UCSD-AML1 (cell line): Measurements from ENCODE around the gene PNMA6E.

ENCODE experiments used
- DNase-seq: peaks from one replicate; lab custom pipeline; 2025; ENCODE audit not compliant: unreplicated experiment; lab: John Stamatoyannopoulos, UW

Gene PNMA6E

GRCh38 chrX:153361781-153362397, 39.3 kb downstream of the PNMA6E start:
- no peak for DNase-seq

DNA sequence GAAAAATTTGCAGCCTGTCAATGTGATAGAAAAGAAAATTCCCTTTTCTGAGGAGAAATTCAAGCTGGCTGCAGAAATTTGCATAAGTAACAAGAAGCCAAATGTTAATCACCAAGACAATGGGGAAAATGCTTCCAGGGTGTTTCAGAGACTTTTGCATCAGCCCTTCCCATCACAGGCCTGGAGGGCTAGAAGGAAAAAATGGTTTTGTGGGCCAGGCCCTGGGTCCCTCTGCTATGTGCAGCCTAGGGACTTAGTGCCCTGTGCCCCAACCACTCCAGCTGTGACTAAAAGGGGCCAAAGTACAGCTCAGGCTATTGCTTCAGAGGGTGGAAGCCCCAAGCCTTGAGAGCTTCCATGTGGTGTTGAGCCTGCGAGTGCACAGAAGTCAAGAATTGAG, 43.3 kb downstream of the PNMA6E start:
- no peak for DNase-seq

DNA sequence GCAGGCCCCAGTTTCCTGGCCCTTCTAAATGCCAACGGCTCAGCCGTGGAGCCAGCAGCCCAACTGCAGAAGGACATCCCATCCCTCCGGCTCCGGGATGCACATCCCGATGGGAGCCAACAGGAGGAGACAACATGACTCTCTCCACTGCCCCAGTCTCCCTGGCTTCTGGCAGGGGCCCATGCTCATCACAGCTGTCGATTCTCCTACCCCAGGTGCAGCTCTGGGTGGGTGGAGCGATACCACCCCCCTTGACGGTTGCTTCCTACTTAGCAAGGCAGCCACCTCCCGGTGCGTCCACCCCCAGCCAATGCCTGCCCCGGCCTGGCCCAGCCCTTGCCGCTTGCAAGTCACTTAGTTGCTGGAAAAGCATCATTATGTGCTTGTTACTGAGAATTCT, 47.7 kb downstream of the PNMA6E start:
- no peak for DNase-seq

DNA sequence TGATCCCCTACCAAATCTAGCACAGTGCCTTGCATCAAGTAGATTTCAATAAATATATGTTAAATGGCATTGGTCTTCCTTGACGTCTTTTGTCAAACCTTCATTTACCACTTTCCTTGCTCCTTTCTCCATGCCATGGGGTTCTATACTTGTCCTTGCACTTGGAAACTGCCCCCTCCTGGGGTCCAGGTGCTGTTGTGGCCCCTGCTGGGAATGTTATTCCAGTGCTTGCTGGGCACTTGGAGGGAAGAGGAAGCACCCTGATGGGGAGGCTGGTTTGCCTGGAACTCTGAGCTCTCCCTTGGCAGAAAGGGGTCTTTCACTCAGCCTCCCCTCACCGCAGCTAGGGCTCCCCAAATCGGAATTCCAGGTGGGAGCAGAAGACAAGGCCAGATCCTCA, 48.3 kb downstream of the PNMA6E start:
- DNase-seq, result no peak

DNA sequence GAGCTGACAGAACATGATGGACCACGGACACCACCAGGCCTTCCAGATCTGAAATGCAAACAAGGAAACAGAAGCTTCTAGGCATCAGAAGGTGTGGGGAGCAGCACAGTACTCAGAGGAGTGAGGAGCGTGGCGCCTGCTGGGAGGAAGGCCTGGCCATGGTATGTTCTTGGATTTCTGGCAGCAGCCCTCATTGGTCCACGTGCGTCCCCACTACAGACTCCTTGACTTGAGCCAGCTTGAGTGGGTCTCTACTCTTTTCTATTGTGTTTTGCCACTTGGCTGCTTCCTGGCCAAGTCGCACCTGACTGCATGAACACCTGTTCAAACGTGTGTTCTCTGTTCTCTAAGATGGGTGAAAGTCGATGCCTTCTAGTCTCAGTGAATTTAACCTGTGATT, 49.2 kb downstream of the PNMA6E start:
- DNase-seq, result no peak

DNA sequence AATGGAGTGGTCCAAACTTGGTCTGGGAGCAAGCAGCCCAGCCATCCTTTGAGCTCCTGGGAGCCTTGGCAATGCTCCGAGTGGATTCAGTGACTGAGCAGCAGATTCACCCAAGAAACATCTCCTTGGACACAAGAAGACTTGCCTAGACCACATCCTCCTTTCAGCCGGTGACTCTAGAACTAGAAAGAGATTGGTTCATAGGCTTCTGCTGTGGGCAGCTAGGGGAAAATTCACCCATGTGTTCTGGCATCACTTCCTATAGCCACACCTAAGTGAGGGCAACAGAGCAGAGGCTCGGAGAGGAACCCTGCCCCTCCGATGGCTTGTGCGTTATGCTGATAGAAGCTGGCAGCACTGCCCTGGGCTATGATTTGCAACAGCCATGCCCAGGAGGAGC, 51.2 kb downstream of the PNMA6E start:
- DNase-seq, result no peak

GRCh38 chrX:153348421-153348820, 52.7 kb downstream of the PNMA6E start:
- DNase-seq, result no peak

GRCh38 chrX:153347530-153347929, 53.6 kb downstream of the PNMA6E start:
- no peak for DNase-seq
